ENCODE data around the gene ZNF184. TPM values are rescaled to one million over a fixed set of nuclear protein-coding genes. Genes with fewer than 3 reads are reported as not detected.

The ZNF184 gene
- total and polyA plus RNA-seq, 4 donors, result 0.80 to 4.4 (median 1.6) TPM

- Histone ChIP-seq H3K9ac (ENCODE audit: low read depth in 1 of 2, low read length in 2 of 2) (no peak overlapping the region), H3K27me3 (ENCODE audit: control insufficient read depth in 4 of 4, insufficient read depth in 4 of 4, low read length in 3 of 4) (no peaks in the 10 kb centered on the region), H3K36me3 (ENCODE audit: control insufficient read depth in 4 of 4, insufficient read depth in 3 of 4, low read depth in 1 of 4, low read length in 3 of 4) (no peaks in the 10 kb centered on the region), H3K4me1 (ENCODE audit: control insufficient read depth in 4 of 4, insufficient read depth in 4 of 4, low read length in 3 of 4) (peaks cover 0 to 22% (median 7%) of the 10 kb centered on the region in 4 donors), H3K4me3 (ENCODE audit: low read depth in 1 of 3, low read length in 3 of 3) (no peak overlapping the region), H3K27ac (ENCODE audit: low read depth in 1 of 2, low read length in 2 of 2) (no peak overlapping the region), H3K9me3 (ENCODE audit: control insufficient read depth in 4 of 4, low read length in 3 of 4) (no peaks in the 10 kb centered on the region)
- WGBS, result 97% methylated on average over 1 of the region's 1 CpG
- TF ChIP-seq RAD21 (IDR thresholded peaks at IDR 0.05) (no peak), HNF4A (conservative IDR thresholded peaks at IDR 0.05) (no peak), RXRA (IDR thresholded peaks at IDR 0.05) (no peak), FOXA1 (IDR thresholded peaks at IDR 0.05) (no peak), ATF3 (IDR thresholded peaks at IDR 0.05) (no peak), CTCF (IDR thresholded peaks at IDR 0.05; ENCODE audit: low read depth, low read length, missing input control) (no peak), HNF4G (IDR thresholded peaks at IDR 0.05) (no peak), GABPA (IDR thresholded peaks at IDR 0.05 in 1 of 2, conservative IDR thresholded peaks at IDR 0.05 in 1 of 2) (no peak), MAX (IDR thresholded peaks at IDR 0.05) (no peak), JUND (IDR thresholded peaks at IDR 0.05) (no peak), SP1 (IDR thresholded peaks at IDR 0.05) (no peak), EGR1 (IDR thresholded peaks at IDR 0.05; ENCODE audit: low read depth in 2 of 2) (no peak), FOXA2 (IDR thresholded peaks at IDR 0.05) (no peak), YY1 (IDR thresholded peaks at IDR 0.05) (no peak), NR2F2 (IDR thresholded peaks at IDR 0.05) (no peak), TAF1 (conservative IDR thresholded peaks at IDR 0.05) (no peak)
- TF ChIP-seq, protein P1, sequence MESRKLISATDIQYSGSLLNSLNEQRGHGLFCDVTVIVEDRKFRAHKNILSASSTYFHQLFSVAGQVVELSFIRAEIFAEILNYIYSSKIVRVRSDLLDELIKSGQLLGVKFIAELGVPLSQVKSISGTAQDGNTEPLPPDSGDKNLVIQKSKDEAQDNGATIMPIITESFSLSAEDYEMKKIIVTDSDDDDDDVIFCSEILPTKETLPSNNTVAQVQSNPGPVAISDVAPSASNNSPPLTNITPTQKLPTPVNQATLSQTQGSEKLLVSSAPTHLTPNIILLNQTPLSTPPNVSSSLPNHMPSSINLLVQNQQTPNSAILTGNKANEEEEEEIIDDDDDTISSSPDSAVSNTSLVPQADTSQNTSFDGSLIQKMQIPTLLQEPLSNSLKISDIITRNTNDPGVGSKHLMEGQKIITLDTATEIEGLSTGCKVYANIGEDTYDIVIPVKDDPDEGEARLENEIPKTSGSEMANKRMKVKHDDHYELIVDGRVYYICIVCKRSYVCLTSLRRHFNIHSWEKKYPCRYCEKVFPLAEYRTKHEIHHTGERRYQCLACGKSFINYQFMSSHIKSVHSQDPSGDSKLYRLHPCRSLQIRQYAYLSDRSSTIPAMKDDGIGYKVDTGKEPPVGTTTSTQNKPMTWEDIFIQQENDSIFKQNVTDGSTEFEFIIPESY (IDR thresholded peaks at IDR 0.05), result no peak
- TF ChIP-seq, protein P2, sequence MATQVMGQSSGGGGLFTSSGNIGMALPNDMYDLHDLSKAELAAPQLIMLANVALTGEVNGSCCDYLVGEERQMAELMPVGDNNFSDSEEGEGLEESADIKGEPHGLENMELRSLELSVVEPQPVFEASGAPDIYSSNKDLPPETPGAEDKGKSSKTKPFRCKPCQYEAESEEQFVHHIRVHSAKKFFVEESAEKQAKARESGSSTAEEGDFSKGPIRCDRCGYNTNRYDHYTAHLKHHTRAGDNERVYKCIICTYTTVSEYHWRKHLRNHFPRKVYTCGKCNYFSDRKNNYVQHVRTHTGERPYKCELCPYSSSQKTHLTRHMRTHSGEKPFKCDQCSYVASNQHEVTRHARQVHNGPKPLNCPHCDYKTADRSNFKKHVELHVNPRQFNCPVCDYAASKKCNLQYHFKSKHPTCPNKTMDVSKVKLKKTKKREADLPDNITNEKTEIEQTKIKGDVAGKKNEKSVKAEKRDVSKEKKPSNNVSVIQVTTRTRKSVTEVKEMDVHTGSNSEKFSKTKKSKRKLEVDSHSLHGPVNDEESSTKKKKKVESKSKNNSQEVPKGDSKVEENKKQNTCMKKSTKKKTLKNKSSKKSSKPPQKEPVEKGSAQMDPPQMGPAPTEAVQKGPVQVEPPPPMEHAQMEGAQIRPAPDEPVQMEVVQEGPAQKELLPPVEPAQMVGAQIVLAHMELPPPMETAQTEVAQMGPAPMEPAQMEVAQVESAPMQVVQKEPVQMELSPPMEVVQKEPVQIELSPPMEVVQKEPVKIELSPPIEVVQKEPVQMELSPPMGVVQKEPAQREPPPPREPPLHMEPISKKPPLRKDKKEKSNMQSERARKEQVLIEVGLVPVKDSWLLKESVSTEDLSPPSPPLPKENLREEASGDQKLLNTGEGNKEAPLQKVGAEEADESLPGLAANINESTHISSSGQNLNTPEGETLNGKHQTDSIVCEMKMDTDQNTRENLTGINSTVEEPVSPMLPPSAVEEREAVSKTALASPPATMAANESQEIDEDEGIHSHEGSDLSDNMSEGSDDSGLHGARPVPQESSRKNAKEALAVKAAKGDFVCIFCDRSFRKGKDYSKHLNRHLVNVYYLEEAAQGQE (IDR thresholded peaks at IDR 0.05), result no peak
- DNase-seq (ENCODE audit: low spot score), result no peak
Measured at GRCh38 chr6:27476090-27476489, 3.2 kb upstream of the ZNF184 start.
